Endothelial cell of umbilical vein (primary cell): Measurements from ENCODE around the gene USP2. TPM values are rescaled to one million over a fixed set of nuclear protein-coding genes. Genes with fewer than 3 reads are reported as not detected.

Experiments
- BruUV-seq: library from RNA; stranded (reverse); fragments of 400-500 nt; replicated peaks from 2 replicates; lab custom pipeline; 2021; lab: Mats Ljungman, UMichigan
- CTCF ChIA-PET: fragments of 300-600, 350-600 bp; sonication (Branson Sonifier 250); formaldehyde crosslinking; loops from one replicate; lab custom pipeline; 2021; ENCODE audit warnings: antibody characterized with exemption, inconsistent platforms; lab: Charles Lee
- POLR2A ChIA-PET: fragments of 300-600, 350-600 bp; sonication (Branson Sonifier 250); formaldehyde crosslinking; loops from one replicate; lab custom pipeline; 2021; ENCODE audit warnings: antibody characterized with exemption, inconsistent platforms; lab: Charles Lee
- DNase-seq: peaks from one replicate; pipeline ENCODE4 v3.0.0-alpha.2; 2011; ENCODE audit warnings: low read depth, low spot score
- FAIRE-seq: peaks from 2 replicates; lab custom pipeline; 2011; peaks lifted over from hg19 to GRCh38; lab: Jason Lieb, UNC
- H2AFZ ChIP-seq: 2 replicates; pipeline ENCODE4 v1.6.0; 2012; ENCODE audit warnings: low read depth, low read length, control low read depth, inconsistent platforms
- H3K27ac ChIP-seq: 2 replicates; pipeline ENCODE4 v1.5.1; 2011; ENCODE audit warnings: low read depth, mild to moderate bottlenecking, control low read depth, low read length, moderate library complexity; ENCODE audit not compliant: insufficient read depth
- H3K27me3 ChIP-seq, 2 experiments: 2 replicates each; pipeline versions ENCODE4 v1.6.0 to v1.6.1; 2011; ENCODE audit warnings: low read length in 2 of 2, mixed read lengths in 1 of 2; ENCODE audit not compliant: control insufficient read depth in 2 of 2, insufficient read depth in 2 of 2
- H3K36me3 ChIP-seq, 2 experiments: 2 replicates in 1 of 2; 3 replicates in 1 of 2; pipeline ENCODE4 v1.5.1; 2011; ENCODE audit warnings: low read length in 2 of 2, mild to moderate bottlenecking in 1 of 2, moderate library complexity in 1 of 2; ENCODE audit not compliant: control insufficient read depth in 2 of 2, insufficient read depth in 2 of 2; ENCODE audit errors: extremely low read depth in 1 of 2
- H3K4me1 ChIP-seq: 3 replicates; pipeline ENCODE4 v1.5.1; 2011; ENCODE audit warnings: mild to moderate bottlenecking, low read length; ENCODE audit not compliant: control insufficient read depth, insufficient read depth; ENCODE audit errors: extremely low read depth
- H3K4me2 ChIP-seq: 2 replicates; pipeline ENCODE4 v1.6.1; 2011; ENCODE audit warnings: low read length, control low read depth, mixed read lengths; ENCODE audit not compliant: insufficient read depth
- H3K4me3 ChIP-seq, 3 experiments: fragments of 200-600 bp in 1 of 3; sonication (generic), shearing (Covaris generic) in 1 of 3; replicated peaks in 1 of 3; 2 replicates each; pipeline ENCODE4 v1.5.1; 2011 to 2016; ENCODE audit warnings: control low read depth in 3 of 3, low read length in 3 of 3, mild to moderate bottlenecking in 2 of 3, inconsistent platforms in 1 of 3, low read depth in 1 of 3, moderate library complexity in 1 of 3; ENCODE audit not compliant: insufficient read depth in 1 of 3
- H3K79me2 ChIP-seq: 2 replicates; pipeline ENCODE4 v1.6.0; 2012; ENCODE audit warnings: low read length, inconsistent platforms; ENCODE audit not compliant: control insufficient read depth, insufficient read depth
- H3K9ac ChIP-seq: replicated peaks from 2 replicates; pipeline ENCODE3; 2011; ENCODE audit warnings: low read length, control low read depth; ENCODE audit not compliant: insufficient read depth; ENCODE audit errors: extremely low read depth
- H3K9me1 ChIP-seq: replicated peaks from 3 replicates; pipeline ENCODE4 v1.6.0; 2011; ENCODE audit warnings: mild to moderate bottlenecking, low read length; ENCODE audit not compliant: control insufficient read depth, insufficient read depth; ENCODE audit errors: extremely low read depth
- H3K9me3 ChIP-seq: replicated peaks from 2 replicates; pipeline ENCODE4 v1.5.1; 2012; ENCODE audit warnings: low read length, inconsistent platforms; ENCODE audit not compliant: control insufficient read depth, insufficient read depth
- H4K20me1 ChIP-seq: replicated peaks from 2 replicates; pipeline ENCODE3; 2011; ENCODE audit warnings: mild to moderate bottlenecking, low read length; ENCODE audit not compliant: control insufficient read depth, insufficient read depth; ENCODE audit errors: extremely low read depth
- CTCF ChIP-seq, 2 donors: IDR thresholded peaks; 1 replicate in 1 of 2; 2 replicates in 1 of 2; pipeline ENCODE4 v1.5.1; 2011; ENCODE audit warnings: low read length in 2 of 2, mild to moderate bottlenecking in 2 of 2, moderate library complexity in 2 of 2, control low read depth in 1 of 2, inconsistent platforms in 1 of 2, low read depth in 1 of 2; ENCODE audit not compliant: insufficient read depth in 1 of 2; ENCODE audit errors: extremely low read depth in 1 of 2
- EZH2 ChIP-seq: IDR thresholded peaks from 2 replicates; pipeline ENCODE4 v1.6.1; 2012; ENCODE audit warnings: borderline replicate concordance, low read depth, mild to moderate bottlenecking, moderate library complexity, low read length, inconsistent platforms; ENCODE audit not compliant: severe bottlenecking
- FOS ChIP-seq: IDR thresholded peaks from 2 replicates; pipeline ENCODE4 v1.6.1; 2011; ENCODE audit warnings: mild to moderate bottlenecking, low read length, moderate library complexity, borderline replicate concordance; ENCODE audit not compliant: insufficient read depth
- GATA2 ChIP-seq: IDR thresholded peaks from 2 replicates; pipeline ENCODE4 v1.7.0; 2011; ENCODE audit warnings: low read depth, mild to moderate bottlenecking, moderate library complexity, mixed read lengths, low read length; ENCODE audit not compliant: insufficient read length, insufficient read depth
- JUN ChIP-seq: IDR thresholded peaks from 2 replicates; pipeline ENCODE4 v1.6.1; 2011; ENCODE audit warnings: borderline replicate concordance, low read depth; ENCODE audit not compliant: insufficient read length, insufficient read depth
- MAX ChIP-seq: IDR thresholded peaks from 2 replicates; pipeline ENCODE4 v1.6.1; 2011; ENCODE audit not compliant: insufficient read depth, insufficient read length
- MYC ChIP-seq: IDR thresholded peaks from one replicate; pipeline ENCODE4 v1.6.1; 2011; ENCODE audit warnings: mild to moderate bottlenecking, low read depth, low read length
- POLR2A ChIP-seq: IDR thresholded peaks from 2 replicates; pipeline ENCODE4 v1.6.1; 2012; ENCODE audit warnings: low read depth, mild to moderate bottlenecking, control low read depth, low read length
- POLR2AphosphoS5 ChIP-seq: IDR thresholded peaks from 2 replicates; pipeline ENCODE4 v1.6.1; 2012; ENCODE audit warnings: low read depth, mild to moderate bottlenecking, control low read depth, low read length, moderate library complexity; ENCODE audit not compliant: insufficient read depth
- dilution Hi-C: fragments of 300-500 bp; cut with MboI; formaldehyde crosslinking; loops from one replicate; pipeline ENCODE4 v1.15.0; 2019; ENCODE audit warnings: low sequenced_read_pairs; ENCODE audit not compliant: extremely low pct_ligation_motif_present
- intact Hi-C: fragments of 100-400 bp; cut with micrococcal nuclease; formaldehyde crosslinking; loops from one replicate; pipeline ENCODE4 v1.10.0; 2022
- polyA plus RNA-seq, 4 experiments: library from polyadenylated mRNA; depleted of rRNA in 3 of 4; stranded (reverse) in 3 of 4; unstranded in 1 of 4; fragments of >200 nt; gene quantifications; 2 replicates each; pipeline versions ENCODE4 v1.2.1 to v1.2.3, GENCODE V29; 2011 to 2012; ENCODE audit warnings: missing spikeins in 1 of 4
- total RNA-seq: library from RNA; stranded (reverse); gene quantifications from 2 replicates; pipeline ENCODE4 v1.2.3, GENCODE V29; 2021

Gene USP2
- total and polyA plus RNA-seq, 2 donors (not counting 3 experiments of a cell fraction or from before 2014, with no cell fraction given) = 0.21 to 1.2 TPM

GRCh38 chr11:119391275-119391674 lies 9.8 kb upstream of the USP2 start:
- BruUV-seq = no TSS peak
- Histone ChIP-seq H4K20me1 (no peaks in the 10 kb centered on the region), H3K79me2 (no peaks in the 10 kb centered on the region), H3K9me1 (no peaks in the 10 kb centered on the region), H3K9ac (no peak overlapping the region), H2AFZ (no peak overlapping the region), H3K9me3 (no peaks in the 10 kb centered on the region), H3K4me3 (no peak overlapping the region), H3K27ac (no peak overlapping the region), H3K4me2 (no peak overlapping the region), H3K27me3 (peaks cover 2 to 5% of the 10 kb centered on the region in 2 experiments), H3K36me3 (no peaks in the 10 kb centered on the region), H3K4me1 (no peaks in the 10 kb centered on the region)
- FAIRE-seq = no peak
- TF ChIP-seq GATA2 (no peak), MYC (no peak), MAX (no peak), FOS (no peak), JUN (no peak), POLR2A (no peak), POLR2AphosphoS5 (no peak), EZH2 (no peak), CTCF (IDR thresholded peaks at IDR 0.05; ENCODE audit: extremely low read depth in 1 of 2, insufficient read depth in 1 of 2, low read depth in 1 of 2, low read length in 2 of 2) (no peak)
- ChIA-PET POLR2A (no interaction called here), CTCF (interaction anchor here (1.3 kb wide), 1 partner anchor 10 kb away, joined by 3 read pairs; the partner anchor contains the start of gene USP2)
- dilution Hi-C loops (no loop called here), intact Hi-C loops (no loop called here)
- DNase-seq = no peak
